Erythroblast (primary cell): Measurements from ENCODE around the gene TOR4A.

ENCODE experiments used
- GATA1 ChIP-seq: IDR thresholded peaks from 2 replicates; pipeline ENCODE4 v1.6.1; 2011; ENCODE audit warnings: low read depth, mild to moderate bottlenecking, control low read depth, low read length, moderate library complexity
- POLR2A ChIP-seq: IDR thresholded peaks from 2 replicates; pipeline ENCODE4 v1.6.1; 2011; ENCODE audit warnings: mild to moderate bottlenecking, low read length

DNA sequence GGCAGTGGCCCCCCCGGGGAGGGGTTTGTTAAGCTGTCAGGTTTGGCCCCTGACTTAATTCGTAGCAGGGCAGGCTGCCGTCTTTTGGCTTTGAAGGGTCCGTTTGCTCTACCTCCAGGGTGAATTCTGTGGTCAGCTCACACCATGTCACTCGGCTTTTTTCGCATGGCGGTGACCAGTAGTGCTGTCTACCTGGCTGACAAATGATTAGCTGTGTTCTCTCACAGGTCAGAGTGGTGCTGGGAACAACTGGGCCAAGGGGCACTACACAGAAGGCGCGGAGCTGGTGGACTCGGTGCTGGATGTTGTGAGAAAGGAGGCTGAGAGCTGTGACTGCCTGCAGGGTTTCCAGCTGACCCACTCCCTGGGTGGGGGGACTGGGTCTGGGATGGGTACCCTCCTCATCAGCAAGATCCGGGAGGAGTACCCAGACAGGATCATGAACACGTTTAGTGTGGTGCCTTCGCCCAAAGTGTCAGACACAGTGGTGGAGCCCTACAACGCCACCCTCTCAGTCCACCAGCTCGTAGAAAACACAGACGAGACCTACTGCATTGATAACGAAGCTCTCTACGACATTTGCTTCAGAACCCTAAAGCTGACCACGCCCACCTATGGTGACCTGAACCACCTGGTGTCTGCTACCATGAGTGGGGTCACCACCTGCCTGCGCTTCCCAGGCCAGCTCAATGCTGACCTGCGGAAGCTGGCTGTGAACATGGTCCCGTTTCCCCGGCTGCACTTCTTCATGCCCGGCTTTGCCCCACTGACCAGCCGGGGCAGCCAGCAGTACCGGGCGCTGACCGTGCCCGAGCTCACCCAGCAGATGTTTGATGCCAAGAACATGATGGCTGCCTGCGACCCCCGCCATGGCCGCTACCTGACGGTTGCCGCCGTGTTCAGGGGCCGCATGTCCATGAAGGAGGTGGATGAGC lies 35.0 kb upstream of the TOR4A start:
- TF ChIP-seq POLR2A, result peak; percentile 10
- no peak for TF ChIP-seq GATA1
